ENCODE data around the gene MCCD1. TPM values are rescaled to one million over a fixed set of nuclear protein-coding genes. Genes with fewer than 3 reads are reported as not detected.
A peak's percentile ranks its signal among the peaks of the same experiment; 100 is the strongest.

The MCCD1 gene
- total and polyA plus RNA-seq, 2 of the 13 experiments (the other 11 are each of a cell fraction or from before 2014, with no cell fraction given) = 0.15 TPM; not detected in 1

- TF ChIP-seq ZBTB3 (CRISPR knock-in tag; IDR thresholded peaks at IDR 0.05; ENCODE audit: borderline replicate concordance, low read depth) (peak; percentile 88), HNRNPLL (IDR thresholded peaks at IDR 0.05; ENCODE audit: low read depth, low read length, poor library complexity, severe bottlenecking) (peak; percentile 84), FOXA3 (CRISPR knock-in tag; IDR thresholded peaks at IDR 0.05) (peak; percentile 77), NFYB (CRISPR knock-in tag; IDR thresholded peaks at IDR 0.05) (peak; percentile 40), ZNF567 (CRISPR knock-in tag; IDR thresholded peaks at IDR 0.05; ENCODE audit: borderline replicate concordance) (peak; percentile 59; the same call in 1 of the 2 replicates), ZNF749 (CRISPR knock-in tag; IDR thresholded peaks at IDR 0.05; ENCODE audit: borderline replicate concordance) (no peak), ZNF629 (CRISPR knock-in tag; conservative IDR thresholded peaks at IDR 0.05) (no peak), HDAC2 (CRISPR knock-in tag; IDR thresholded peaks at IDR 0.05) (peak; percentile 74), SMC3 (IDR thresholded peaks at IDR 0.05; ENCODE audit: low read length) (no peak), ZNF335 (CRISPR knock-in tag; IDR thresholded peaks at IDR 0.05) (peak; percentile 98), ZNF225 (CRISPR knock-in tag; IDR thresholded peaks at IDR 0.05) (no peak), ZNF317 (CRISPR knock-in tag; IDR thresholded peaks at IDR 0.05) (no peak), ZNF678 (CRISPR knock-in tag; IDR thresholded peaks at IDR 0.05) (no peak), TCF7L2 (IDR thresholded peaks at IDR 0.05; ENCODE audit: low read depth, low read length) (no peak), KAT7 (CRISPR knock-in tag; IDR thresholded peaks at IDR 0.05; ENCODE audit: borderline replicate concordance) (no peak), DNMT3B (CRISPR knock-in tag; conservative IDR thresholded peaks at IDR 0.05) (peak; percentile 54; the same call in 1 of the 2 replicates), NKX3-1 (CRISPR knock-in tag; IDR thresholded peaks at IDR 0.05) (no peak), ZFY (CRISPR knock-in tag; IDR thresholded peaks at IDR 0.05) (peak; percentile 92), MBNL3 (CRISPR knock-in tag; conservative IDR thresholded peaks at IDR 0.05) (no peak), RORA (CRISPR knock-in tag; IDR thresholded peaks at IDR 0.05) (no peak), ZNF484 (CRISPR knock-in tag; IDR thresholded peaks at IDR 0.05; ENCODE audit: borderline replicate concordance, low read depth) (no peak), HOXA3 (CRISPR knock-in tag; IDR thresholded peaks at IDR 0.05) (peak; percentile 93), ZNF160 (CRISPR knock-in tag; IDR thresholded peaks at IDR 0.05) (no peak), GATAD2A (CRISPR knock-in tag; IDR thresholded peaks at IDR 0.05) (peak; percentile 63), KLF12 (CRISPR knock-in tag; IDR thresholded peaks at IDR 0.05; ENCODE audit: borderline replicate concordance) (peak; percentile 98), ZNF296 (CRISPR knock-in tag; conservative IDR thresholded peaks at IDR 0.05) (no peak), ATF1 (CRISPR knock-in tag; IDR thresholded peaks at IDR 0.05) (peak; percentile 91), IKZF5 (CRISPR knock-in tag; IDR thresholded peaks at IDR 0.05) (peak; percentile 88)
These were observed 18.4 kb downstream of the MCCD1 start, which contains the start of gene NFKBIL1 (continued) for GRCh38 chr6:31546958-31547726.

Data from HepG2 (cell line).